Dedifferentiated amniotic fluid mesenchymal stem cell (primary cell): ENCODE data around the gene ERLIN1.
"Not testable (repeated sequence)": the region's sequence is repeated elsewhere in the genome, so short reads cannot be mapped to it uniquely, and the experiment has no call there.

Source experiments
- DNase-seq: peaks from one replicate; pipeline ENCODE4 v3.0.0-alpha.2; 2016; ENCODE audit errors: extremely low spot score

ERLIN1 gene

DNA sequence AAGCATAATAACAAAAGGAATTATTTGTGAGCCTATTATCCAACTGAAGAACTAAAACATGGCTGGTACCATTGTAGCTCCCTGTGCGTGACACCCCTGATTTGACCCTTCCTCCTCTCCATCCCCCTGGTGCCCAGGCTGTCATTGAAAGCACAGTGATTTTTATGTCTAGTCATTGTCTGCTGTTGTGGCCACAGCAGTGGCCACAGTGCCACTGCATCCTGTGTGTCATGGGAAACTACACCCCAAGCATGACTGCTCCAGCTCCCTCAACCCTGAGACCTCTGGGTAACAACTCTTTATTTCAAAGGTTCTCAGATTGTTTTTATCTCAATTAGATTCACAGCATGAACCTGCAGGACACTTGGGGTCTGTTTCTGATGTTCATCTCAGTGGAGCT lies 52.0 kb downstream of the ERLIN1 start:
- no peak for DNase-seq

DNA sequence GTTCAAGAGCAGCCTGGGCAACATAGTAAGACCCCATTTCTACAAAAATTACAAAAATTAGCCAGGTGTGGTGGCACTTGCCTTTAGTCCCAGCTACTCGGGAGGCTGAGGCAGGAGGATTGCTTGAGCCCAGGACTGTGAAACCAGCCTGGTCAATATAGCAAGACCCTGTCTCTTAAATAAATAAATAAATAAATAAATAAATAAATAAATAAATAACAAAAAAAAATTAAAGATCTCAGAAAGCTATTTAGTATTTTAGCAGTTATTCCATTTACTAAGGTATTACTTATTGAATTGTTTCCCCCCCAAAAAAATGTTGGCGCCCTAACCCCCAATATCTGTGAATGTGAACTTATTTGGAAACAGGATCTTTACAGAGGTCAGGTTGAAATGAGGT lies 53.4 kb downstream of the ERLIN1 start:
- DNase-seq: no peak

DNA sequence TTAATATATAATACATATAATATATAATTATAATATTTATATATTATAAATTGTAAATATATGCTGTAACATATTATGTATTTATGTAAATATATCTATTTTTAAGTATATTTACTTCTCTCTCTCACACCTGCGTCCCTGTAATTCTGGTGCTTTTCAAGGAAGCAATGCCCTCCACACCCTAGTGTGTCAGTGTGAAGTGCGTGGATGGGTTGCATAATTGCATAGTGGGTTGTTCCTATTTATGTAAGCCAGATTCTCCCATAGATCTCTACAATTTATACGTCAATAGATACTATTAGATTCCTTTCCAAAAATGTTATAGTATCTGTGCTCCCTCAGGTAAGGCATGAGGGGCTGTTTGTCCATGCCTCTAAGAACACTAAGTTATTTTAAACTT lies 54.3 kb downstream of the ERLIN1 start:
- DNase-seq: no peak

DNA sequence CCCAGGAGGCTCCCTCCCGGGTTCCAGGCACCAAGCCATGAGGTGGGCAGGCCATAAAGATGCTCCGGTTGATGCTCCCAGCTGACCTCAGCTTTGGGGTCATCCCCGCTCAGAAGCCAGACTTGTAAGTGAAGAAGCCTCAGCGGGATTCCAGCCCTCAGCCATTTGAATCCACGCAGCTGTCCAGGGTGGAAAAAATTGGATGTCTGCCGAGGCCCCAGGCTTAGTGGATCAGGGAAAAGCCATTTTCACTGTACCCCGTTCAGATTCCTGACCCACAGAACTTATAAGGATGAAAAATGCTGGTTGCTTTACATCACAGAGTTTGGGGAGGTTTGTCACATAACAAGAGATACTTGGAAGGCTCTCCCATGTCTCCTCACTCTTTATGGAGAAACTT lies 55.0 kb downstream of the ERLIN1 start:
- no peak for DNase-seq

DNA sequence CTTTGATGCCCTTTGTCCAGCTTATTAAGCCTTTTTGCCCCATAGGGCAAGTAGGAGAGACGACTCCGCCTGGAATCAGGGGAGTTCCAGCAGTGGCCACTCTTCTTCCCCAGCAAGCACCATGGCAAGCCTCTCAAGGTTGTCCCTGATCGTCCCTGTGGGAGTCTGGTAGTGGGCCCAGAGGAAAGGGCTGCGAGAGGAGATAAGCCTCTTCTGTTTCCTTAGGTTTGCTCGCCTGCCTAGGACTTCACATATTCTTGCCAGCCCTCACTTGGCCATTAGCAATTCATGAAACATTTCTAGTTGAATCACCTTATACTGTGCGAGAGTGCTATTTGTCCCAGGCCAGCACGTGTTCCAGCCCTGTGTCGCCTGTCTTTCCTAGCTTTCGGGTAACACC lies 56.4 kb downstream of the ERLIN1 start:
- no peak for DNase-seq

DNA sequence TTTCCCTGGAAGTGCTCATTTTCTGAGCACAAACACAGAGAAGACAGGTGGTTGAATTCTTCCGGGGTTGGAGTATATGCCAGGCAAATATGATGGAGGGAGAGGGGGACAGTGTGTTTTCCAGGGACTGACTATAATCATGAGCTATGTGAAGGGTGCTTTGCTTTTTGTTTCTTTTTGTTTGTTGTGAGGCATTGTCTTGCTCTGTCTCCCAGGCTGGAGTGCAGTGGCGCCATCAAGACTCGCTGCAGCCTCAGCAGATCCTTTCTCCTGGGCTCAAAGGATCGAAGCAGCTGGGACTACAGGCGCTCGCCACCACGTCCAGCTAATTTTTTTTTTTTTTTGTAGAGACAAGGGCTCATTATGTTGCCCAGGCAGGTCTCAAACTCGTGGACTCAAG lies 56.9 kb downstream of the ERLIN1 start:
- DNase-seq: no peak

DNA sequence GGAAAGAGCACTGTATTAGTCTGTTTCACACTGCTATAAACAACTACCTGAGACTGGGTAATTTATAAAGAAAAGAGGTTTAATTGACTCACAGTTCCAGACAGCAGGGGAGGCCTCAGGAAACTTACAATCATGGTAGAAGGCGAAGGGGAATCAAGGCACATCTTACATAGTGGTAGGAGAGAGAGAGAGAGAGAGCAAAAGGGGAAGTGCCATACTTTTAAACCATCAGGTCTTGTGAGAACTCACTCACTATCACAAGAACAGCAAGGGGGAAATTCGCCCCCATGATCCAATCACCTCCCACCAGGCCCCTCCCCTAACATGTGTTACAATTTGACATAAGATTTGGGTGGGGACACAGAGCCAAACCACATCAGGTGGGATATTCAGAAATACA lies 60.5 kb downstream of the ERLIN1 start:
- not testable (repeated sequence) for DNase-seq

DNA sequence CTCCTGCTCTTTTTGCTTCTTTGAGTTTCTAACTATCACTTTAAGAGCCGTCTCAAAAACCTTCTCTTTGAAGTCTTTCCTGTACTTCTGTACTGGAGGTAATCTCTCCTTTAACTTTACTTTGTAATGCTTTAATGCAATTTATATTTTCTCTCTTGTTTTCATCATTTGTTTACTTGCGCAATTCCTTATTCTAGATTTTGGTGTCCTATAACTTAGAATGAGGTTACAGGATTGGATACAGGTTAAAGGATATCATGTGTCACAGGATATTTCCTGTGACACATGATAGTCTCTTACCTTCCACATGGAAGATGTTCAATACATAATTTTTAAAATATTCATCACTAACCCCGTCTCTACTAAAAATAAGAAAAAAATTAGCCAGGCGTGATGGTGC lies 61.7 kb downstream of the ERLIN1 start:
- no peak for DNase-seq

DNA sequence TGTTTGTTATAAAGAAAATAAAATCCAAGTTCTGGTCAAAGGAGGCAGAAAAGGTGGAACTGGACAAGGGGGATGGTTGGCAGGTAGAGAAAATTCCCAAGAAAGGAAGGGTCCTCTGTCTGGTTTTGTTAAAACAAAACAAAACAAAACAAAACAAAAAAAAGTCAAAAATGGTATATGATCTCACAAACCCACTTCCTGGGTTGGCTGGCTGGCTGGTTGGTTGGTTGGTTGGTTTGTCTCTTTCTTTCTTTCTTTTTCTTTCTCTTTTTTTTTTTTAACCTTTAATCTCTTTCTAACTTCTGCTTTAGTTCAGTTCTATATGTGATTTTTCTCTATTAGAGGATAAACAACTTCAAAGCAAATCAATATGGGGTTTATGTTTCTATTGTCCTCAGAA lies 63.0 kb downstream of the ERLIN1 start:
- DNase-seq: no peak

DNA sequence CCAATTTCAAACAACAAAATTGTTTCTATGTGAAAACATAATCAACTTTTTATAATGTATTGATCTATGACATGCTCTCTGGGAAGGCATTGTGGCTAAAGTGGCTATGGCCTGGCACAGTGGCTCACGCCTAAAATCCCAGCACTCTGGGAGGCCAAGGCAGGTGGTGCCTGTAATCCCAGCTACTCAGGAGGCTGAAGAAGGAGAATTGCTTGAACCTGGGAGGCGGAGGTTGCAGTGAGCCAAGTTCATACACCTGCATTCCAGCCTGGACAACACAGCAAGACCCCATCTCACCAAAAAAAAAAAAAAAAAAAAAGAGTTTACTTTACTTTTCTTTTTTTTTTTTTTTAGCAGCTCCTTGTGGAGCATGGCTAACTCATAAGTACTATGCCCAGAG lies 65.3 kb downstream of the ERLIN1 start:
- DNase-seq: no peak

DNA sequence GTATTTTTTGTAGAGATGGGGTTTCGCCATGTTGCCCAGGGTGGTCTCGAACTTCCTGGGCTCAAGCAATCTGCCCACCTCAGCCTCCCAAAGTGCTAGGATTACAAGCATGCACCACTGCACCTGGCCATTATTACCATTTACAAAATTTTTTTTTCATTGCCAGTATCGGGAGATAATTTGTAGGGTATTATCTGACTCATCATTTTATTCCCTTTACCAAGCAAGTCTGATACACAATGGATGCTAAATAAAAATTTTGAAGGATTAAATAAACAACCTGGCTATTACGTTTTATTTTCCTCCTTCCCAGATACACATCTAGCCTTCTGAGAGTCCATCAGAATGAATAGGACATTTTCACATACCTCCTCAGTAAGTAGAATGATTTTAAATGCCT lies 66.1 kb downstream of the ERLIN1 start:
- no peak for DNase-seq

DNA sequence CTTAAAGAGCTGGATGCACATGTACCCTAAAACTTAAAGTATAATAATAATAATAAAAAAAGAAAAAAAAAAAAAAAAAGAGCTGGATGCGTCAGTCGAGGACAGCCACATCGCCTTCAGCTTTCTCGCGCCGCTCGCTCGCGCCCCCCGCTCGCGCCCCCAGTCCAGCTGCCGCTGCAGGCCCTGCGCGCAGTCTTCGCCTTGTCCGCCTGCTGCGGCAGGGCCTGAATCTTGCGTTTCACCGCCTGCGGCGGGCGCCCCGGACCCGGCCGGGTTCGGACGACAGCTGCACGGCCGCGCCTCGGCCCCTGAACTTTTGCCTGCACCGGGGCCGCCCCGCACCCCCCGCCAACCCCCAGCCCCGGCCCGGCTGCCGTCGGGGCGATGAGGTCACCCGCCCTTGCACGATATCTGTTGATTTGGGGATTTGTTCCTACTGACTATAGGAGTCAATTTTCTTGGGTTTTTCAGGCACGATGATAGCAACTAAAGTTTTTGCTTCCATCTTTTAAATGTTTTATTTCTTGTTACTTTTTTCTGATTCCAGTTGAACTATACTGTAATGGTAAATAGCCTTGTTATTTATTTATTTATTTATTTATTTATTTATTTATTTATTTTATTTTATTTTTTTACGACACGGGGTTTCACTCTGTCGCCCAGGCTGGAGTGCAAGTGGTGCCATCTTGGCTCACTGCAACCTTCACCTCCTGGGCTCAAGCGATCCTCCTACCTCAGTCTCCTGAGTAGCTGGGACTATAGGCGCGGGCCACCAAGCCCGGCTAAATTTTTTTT lies 70.7 kb downstream of the ERLIN1 start:
- DNase-seq: no peak

DNA sequence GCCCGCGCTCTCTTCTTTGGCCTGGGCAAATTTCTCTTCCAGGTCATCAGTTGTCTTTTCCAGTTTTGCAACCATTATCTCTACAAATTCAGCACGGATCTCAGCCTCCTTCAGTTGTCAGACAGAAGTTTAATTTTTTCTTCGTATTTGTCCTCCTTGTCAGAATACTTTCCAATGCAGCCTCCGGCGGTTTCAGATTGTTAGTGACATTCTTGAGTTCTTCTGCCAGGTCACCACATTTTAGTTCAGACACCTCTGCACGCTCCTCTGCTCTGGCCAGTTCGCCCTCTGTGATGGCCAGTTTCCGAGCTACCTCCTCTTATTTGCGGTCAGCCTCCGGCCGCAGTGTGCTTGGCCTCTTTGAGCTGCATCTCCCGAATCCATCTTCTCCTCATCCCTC lies 71.4 kb downstream of the ERLIN1 start:
- DNase-seq: no peak

DNA sequence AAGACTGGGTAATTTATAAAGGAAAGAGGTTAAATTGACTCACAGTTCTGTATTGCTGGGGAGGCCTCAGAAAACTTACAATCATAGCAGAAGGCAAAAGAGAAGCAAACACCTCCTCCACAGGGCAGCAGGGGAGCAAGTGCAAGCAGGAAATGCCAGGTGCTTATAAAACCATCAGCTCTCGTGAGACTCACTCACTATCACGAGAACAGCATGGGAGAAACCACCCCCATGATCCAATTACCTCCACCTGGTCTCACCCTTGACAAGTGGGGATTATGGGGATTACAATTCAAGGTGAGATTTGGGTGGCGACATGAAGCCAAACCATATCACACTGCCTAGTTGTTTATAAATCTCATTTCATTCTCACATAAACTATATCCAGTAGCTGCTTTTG lies 76.2 kb downstream of the ERLIN1 start:
- no peak for DNase-seq

DNA sequence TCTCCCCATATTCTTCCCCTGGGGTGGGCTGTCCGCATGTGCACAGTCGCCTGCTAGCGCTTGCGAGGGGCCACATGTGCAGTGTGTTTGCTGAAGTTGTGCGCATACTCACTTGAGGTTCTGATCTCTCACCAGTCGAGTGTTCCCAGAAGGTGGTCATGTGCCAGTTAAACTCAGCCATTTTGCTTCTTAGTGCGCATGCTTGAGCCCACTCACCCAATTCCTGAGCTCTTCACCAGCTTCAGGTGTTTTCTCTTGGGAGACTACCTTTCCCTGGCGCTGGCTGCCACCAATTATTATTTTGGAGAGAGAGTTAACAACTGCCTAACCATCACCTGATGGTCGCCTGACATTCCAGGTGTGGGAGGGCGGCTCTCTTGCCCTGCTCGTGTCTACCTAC lies 79.0 kb downstream of the ERLIN1 start:
- no peak for DNase-seq

DNA sequence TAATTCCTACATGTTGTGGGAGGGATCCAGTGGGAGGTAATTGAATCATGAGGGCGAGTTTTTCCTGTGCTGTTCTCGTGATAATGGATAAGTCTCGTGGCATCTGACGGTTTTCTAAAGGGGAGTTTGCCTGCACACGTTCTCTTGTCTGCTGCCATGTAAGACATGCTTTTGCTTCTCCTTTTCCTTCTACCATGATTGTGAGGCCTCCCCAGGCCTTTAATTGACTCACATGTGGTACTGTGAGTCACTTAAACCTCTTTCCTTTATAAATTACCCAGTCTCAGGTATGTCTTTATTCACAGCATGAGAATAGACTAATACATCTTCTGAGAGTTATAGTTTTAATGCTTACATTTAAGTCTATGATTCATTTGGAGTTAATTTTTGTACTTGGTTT lies 81.5 kb downstream of the ERLIN1 start:
- DNase-seq: no peak

DNA sequence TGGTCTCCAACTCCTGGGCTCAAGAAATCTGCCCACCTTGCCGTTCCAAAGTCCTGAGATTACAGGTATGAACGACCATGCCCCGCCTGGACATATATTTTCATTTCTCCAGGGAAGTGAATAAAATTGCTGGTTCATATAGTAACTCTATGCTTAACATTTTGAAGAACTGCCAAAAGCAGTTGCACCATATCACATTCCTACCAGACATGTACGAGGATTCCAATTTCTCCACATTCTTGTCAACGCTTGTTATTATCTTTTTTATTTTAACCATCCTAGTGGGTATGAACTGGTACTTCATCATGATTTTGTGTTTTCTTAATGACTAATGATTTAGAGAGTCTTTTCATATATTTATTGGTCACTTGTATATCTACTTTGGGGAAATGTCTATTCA lies 82.2 kb downstream of the ERLIN1 start:
- no peak for DNase-seq

DNA sequence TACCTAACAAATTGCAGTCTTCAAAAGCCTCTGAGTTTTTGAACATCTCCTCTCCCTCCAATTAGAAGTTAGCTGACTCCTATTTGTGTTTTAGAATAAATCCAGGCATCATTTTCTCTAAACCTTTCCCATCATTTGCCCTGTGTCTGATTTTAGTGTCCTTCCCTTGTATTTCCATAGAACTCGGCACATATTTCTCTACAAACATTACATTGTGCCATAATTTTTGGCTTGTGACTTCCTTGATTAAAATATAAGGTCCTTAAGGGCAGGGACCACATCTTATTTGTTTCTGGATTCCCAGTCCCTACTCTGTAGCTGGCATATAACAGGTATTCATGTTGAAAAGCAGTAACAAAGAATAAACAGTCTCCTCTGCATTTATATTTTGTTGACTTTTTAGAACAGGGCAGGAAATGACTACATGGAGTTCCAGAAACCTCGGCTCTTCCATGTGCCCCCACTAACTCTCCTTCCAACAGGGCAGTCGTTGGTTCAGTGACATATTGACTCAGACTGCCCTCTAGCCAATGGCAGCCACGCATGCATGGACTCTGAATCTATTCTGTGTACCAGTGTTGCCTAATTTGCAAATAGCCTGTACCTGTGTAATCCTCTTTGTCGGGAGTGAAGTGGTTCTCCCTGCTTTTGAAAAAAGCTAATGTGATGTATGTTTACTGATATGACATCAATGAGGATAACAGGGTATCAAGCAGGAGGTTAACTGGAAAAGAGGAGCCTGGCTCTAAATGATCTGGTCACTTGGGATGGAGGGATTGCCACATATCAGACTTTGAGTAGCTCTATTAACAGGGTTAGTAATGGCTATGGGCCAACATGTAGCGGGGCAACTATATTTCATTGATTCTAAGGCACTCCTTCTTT lies 84.4 kb downstream of the ERLIN1 start:
- DNase-seq: no peak

DNA sequence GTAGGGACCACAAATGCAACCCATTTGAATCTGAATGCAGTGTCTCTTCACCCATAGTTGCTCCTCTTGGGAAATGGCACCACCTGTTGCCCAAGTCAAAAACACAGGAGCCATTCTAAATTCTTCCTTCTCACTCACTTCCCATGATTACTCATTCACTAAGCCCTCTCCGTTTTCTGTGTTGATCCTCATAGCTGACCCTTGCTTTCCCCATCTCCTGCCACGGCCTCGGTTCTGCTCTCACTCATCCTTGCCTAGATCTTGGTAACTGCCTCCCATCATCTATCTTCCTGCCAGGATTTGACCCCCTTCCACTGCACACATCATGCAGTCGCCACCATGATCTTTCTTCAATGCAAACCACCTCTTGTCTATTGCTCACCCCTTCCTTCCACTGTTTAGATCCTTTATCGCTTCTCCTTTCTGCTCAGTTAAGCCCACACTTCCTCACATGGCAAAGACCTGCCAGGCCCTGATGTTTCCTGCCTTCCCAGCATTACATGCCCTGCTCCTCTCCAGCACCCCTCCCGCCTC lies 85.1 kb downstream of the ERLIN1 start:
- no peak for DNase-seq
